ENCODE data around the gene LRBA.

DNA sequence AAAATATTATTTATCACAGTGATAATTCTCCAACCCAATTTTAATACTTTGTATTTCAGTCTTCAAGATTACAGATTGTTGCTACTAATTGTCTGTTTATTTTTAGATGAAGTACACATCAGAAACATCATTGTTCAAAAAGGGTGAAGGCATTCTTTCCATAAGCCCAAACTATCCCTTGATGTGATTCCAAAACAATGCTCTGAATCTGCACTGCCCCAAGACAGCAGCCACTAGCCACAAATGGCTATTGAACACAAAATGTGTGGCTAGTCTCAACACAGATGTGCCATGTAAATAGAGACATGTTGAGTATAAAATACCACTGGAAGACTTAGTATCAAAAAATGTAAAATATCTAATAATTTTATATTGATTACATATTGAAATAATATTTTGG lies 583.9 kb downstream of the LRBA start:
- TF ChIP-seq, protein P1, sequence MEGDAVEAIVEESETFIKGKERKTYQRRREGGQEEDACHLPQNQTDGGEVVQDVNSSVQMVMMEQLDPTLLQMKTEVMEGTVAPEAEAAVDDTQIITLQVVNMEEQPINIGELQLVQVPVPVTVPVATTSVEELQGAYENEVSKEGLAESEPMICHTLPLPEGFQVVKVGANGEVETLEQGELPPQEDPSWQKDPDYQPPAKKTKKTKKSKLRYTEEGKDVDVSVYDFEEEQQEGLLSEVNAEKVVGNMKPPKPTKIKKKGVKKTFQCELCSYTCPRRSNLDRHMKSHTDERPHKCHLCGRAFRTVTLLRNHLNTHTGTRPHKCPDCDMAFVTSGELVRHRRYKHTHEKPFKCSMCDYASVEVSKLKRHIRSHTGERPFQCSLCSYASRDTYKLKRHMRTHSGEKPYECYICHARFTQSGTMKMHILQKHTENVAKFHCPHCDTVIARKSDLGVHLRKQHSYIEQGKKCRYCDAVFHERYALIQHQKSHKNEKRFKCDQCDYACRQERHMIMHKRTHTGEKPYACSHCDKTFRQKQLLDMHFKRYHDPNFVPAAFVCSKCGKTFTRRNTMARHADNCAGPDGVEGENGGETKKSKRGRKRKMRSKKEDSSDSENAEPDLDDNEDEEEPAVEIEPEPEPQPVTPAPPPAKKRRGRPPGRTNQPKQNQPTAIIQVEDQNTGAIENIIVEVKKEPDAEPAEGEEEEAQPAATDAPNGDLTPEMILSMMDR (IDR thresholded peaks at IDR 0.05) = no peak
- TF ChIP-seq POLR2AphosphoS5 (IDR thresholded peaks at IDR 0.05) (no peak), POLR2A (IDR thresholded peaks at IDR 0.05) (no peak)

Measured in stomach (tissue), 4 donors.